ENCODE results near the gene TFAP2A. TPM values are rescaled to one million over a fixed set of nuclear protein-coding genes. Genes with fewer than 3 reads are reported as not detected.

TFAP2A gene
- 0.21 TPM for total RNA-seq

GRCh38 chr6:10414756-10415616 is at the start of gene TFAP2A:
Gene TFAP2A, minus strand, starts transcription at chr6:10415074. Its CDS starts 83 bp downstream, at chr6:10414991.
- Histone ChIP-seq H3K27me3 (peaks cover 44% of the 10 kb centered on the region), H3K27ac (no peak within 1 kb of the TSS), H3K36me3 (no peaks in the 10 kb centered on the region), H3K4me1 (peaks cover 9 to 33% of the 10 kb centered on the region in 2 donors), H3K4me3 (peak within 1 kb of the TSS; percentile 12 to 89), H3K9me3 (no peaks in the 10 kb centered on the region)
- DNase-seq (ENCODE audit: low spot score in 2 of 2) = no peak
- TF ChIP-seq CTCF (IDR thresholded peaks at IDR 0.05) = no peak
- intact Hi-C loops (cut with DNase I) = no loop called here

DNA sequence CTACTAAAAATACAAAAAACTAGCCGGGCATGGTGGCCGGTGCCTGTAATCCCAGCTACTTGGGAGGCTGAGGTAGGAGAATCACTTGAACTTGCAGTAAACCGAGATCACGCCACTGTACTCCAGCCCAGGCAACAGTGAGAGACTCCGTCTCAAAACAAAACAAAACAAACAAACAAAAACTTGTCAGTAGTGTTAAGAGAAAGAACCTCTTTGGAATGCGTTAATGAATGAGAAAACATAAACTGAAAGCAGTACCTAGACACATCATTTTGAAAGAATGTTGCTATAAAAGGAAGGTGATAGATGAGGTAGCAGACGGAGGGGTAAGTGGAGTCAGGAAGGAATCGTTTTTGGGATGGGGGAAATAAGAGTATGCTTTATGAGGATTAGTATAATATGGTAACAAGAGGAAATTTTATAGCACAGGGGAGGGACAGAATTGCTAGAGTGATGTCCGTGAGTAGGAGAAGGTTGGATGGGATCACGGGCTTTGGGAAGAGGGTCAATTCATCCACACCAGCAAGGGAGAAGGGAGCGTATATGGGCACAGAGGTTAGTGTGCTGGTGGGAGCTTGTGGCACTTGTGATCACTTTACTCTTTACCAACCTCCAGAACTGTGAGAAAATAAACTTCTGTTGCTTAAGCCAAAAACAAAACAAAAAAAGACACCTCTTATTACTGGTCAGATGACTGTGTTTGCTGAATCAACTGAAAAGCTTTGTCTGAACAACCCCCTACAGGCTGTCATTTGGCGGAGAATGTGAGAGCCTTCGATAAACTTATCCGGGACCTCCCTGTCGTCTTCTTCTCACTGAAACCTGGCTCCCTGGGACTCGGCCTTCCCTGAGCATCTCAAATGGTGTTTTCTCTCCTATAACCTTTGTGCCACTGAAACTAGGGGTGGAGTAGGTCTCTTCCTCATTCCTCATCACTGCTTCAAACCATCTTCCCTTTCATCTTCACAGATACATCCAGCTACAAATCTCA is 48.9 kb upstream of the TFAP2A start:
- no peak for TF ChIP-seq CTCF (IDR thresholded peaks at IDR 0.05)
- Histone ChIP-seq H3K27ac (no peak overlapping the region), H3K9me3 (no peaks in the 10 kb centered on the region), H3K36me3 (no peaks in the 10 kb centered on the region), H3K4me3 (no peak overlapping the region), H3K27me3 (no peaks in the 10 kb centered on the region), H3K4me1 (no peaks in the 10 kb centered on the region)
- intact Hi-C loops (cut with DNase I) = no loop called here
- no peak for DNase-seq (ENCODE audit: low spot score in 2 of 2)

GRCh38 chr6:10463040-10463439 is 48.2 kb upstream of the TFAP2A start:
- Histone ChIP-seq H3K36me3 (no peaks in the 10 kb centered on the region), H3K4me1 (no peaks in the 10 kb centered on the region), H3K27me3 (no peaks in the 10 kb centered on the region), H3K27ac (no peak overlapping the region), H3K9me3 (no peaks in the 10 kb centered on the region), H3K4me3 (no peak overlapping the region)
- intact Hi-C loops (cut with DNase I) = no loop called here
- DNase-seq (ENCODE audit: low spot score in 2 of 2) = no peak
- TF ChIP-seq CTCF (IDR thresholded peaks at IDR 0.05) = no peak

DNA sequence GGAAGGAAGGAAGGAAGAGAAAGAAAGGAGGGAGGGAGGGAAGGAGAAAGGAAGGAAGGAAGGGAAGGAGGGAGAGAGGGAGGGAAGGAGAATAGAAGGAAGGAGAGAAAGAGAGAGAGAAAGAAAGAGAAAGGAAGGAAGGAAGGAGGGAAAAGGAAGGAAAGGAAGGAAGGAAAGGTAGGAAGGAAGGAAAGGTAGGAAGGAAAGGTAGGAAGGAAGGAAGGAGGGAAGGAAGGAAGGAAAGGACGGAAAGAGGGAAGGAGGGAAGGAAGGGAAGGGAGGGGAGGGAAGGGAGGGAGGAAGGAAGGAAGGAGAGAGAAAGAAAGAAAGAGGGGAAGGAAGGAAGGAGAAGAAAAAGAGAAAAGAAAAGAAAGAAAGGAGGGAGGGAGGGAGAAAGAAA is 47.0 kb upstream of the TFAP2A start:
- DNase-seq (ENCODE audit: low spot score in 2 of 2) = no peak
- no peak overlapping the region for H3K27ac ChIP-seq
- H3K36me3 ChIP-seq = no peaks in the 10 kb centered on the region
- no peaks in the 10 kb centered on the region for H3K4me1 ChIP-seq
- H3K9me3 ChIP-seq = no peaks in the 10 kb centered on the region
- intact Hi-C loops (cut with DNase I) = no loop called here
- no peak for TF ChIP-seq CTCF (IDR thresholded peaks at IDR 0.05)
- H3K4me3 ChIP-seq = no peak overlapping the region
- no peaks in the 10 kb centered on the region for H3K27me3 ChIP-seq

- no peak overlapping the region for H3K4me3 ChIP-seq
- no peak for TF ChIP-seq CTCF (IDR thresholded peaks at IDR 0.05)
- DNase-seq (ENCODE audit: low spot score in 2 of 2) = no peak
- H3K9me3 ChIP-seq = no peaks in the 10 kb centered on the region
- intact Hi-C loops (cut with DNase I) = no loop called here
- no peaks in the 10 kb centered on the region for H3K4me1 ChIP-seq
- no peaks in the 10 kb centered on the region for H3K27me3 ChIP-seq
- no peaks in the 10 kb centered on the region for H3K36me3 ChIP-seq
- H3K27ac ChIP-seq = no peak overlapping the region
Measured at GRCh38 chr6:10460096-10460495, 45.2 kb upstream of the TFAP2A start.
